GM12878 (cell line): Measurements from ENCODE around the gene SECISBP2. TPM values are rescaled to one million over a fixed set of nuclear protein-coding genes. Genes with fewer than 3 reads are reported as not detected.

Experiments used
- ATAC-seq: fragments of 200-7000 bp; cut with Tn5 transposase; 3 replicates; pipeline ENCODE4 v1.9.1; 2020; ENCODE audit warnings: mild to moderate bottlenecking, moderate library complexity
- BruUV-seq: library from RNA; stranded (reverse); fragments of 400-500 nt; replicated peaks from 2 replicates; lab custom pipeline; 2021; lab: Mats Ljungman, UMichigan
- CTCF ChIA-PET: fragments of 300-600 bp; sonication (Branson Sonifier 250); formaldehyde crosslinking; extraction: SDS; loops from one replicate; lab custom pipeline; 2021; ENCODE audit warnings: inconsistent platforms; lab: Yijun Ruan, JAX
- POLR2A ChIA-PET: fragments of 350-600 bp; formaldehyde crosslinking; extraction: SDS; loops from one replicate; lab custom pipeline; 2021; ENCODE audit warnings: inconsistent platforms; lab: Charles Lee
- RAD21 ChIA-PET: fragments of 300-600 bp; sonication (Branson Sonifier 250); formaldehyde crosslinking; loops from one replicate; lab custom pipeline; 2023; ENCODE audit warnings: antibody characterized with exemption; ENCODE audit not compliant: unreplicated experiment; lab: Charles Lee
- SMC1A ChIA-PET: fragments of 300-600 bp; sonication (Branson Sonifier 250); formaldehyde crosslinking; loops from one replicate; lab custom pipeline; 2023; ENCODE audit not compliant: unreplicated experiment, uncharacterized antibody; lab: Charles Lee
- DNase-seq: peaks from one replicate; pipeline ENCODE4 v3.0.0-alpha.2; 2011; ENCODE audit warnings: low read depth, low spot score
- FAIRE-seq: peaks from 3 replicates; lab custom pipeline; 2011; peaks lifted over from hg19 to GRCh38; lab: Jason Lieb, UNC
- H2AFZ ChIP-seq: 2 replicates; pipeline ENCODE4 v1.6.0; 2011; ENCODE audit warnings: low read depth, low read length, control low read depth; ENCODE audit not compliant: control insufficient read depth
- H3K27ac ChIP-seq: 2 replicates; pipeline ENCODE4 v1.5.1; 2011; ENCODE audit warnings: control low read depth; ENCODE audit not compliant: control insufficient read depth, insufficient read depth
- H3K27me3 ChIP-seq, 2 experiments: replicated peaks in 1 of 2; 2 replicates each; pipeline versions ENCODE4 v1.6.0 to v1.6.1; 2011; ENCODE audit warnings: low read length in 1 of 2; ENCODE audit not compliant: control insufficient read depth in 2 of 2, insufficient read depth in 2 of 2
- H3K36me3 ChIP-seq, 2 experiments: 2 replicates each; pipeline ENCODE4 v1.5.1; 2011; ENCODE audit warnings: low read length in 1 of 2; ENCODE audit not compliant: control insufficient read depth in 2 of 2, insufficient read depth in 2 of 2
- H3K4me1 ChIP-seq: 2 replicates; pipeline ENCODE4 v1.6.1; 2011; ENCODE audit warnings: mild to moderate bottlenecking, low read length, moderate library complexity, mixed read lengths; ENCODE audit not compliant: control insufficient read depth, insufficient read depth
- H3K4me2 ChIP-seq: 2 replicates; pipeline ENCODE4 v1.6.0; 2011; ENCODE audit warnings: control low read depth; ENCODE audit not compliant: control insufficient read depth, insufficient read depth
- H3K4me3 ChIP-seq: fragments of 200-600 bp; sonication (generic); 2 replicates; pipeline ENCODE4 v1.5.1; 2016
- H3K79me2 ChIP-seq: 2 replicates; pipeline ENCODE4 v1.6.0; 2011; ENCODE audit warnings: low read length; ENCODE audit not compliant: control insufficient read depth, insufficient read depth
- H3K9ac ChIP-seq: 2 replicates; pipeline ENCODE4 v1.8.0; 2011; ENCODE audit warnings: low read length, control low read depth, mixed read lengths; ENCODE audit not compliant: control insufficient read depth, insufficient read depth
- H3K9me3 ChIP-seq: replicated peaks from 3 replicates; pipeline ENCODE4 v1.5.1; 2011; ENCODE audit warnings: mild to moderate bottlenecking, low read length; ENCODE audit not compliant: control insufficient read depth, insufficient read depth
- H4K20me1 ChIP-seq: 2 replicates; pipeline ENCODE4 v1.6.0; 2011; ENCODE audit not compliant: control insufficient read depth, insufficient read depth
- BHLHE40 ChIP-seq, 2 experiments: fragments of 450-650 bp in 1 of 2; IDR thresholded peaks; 2 replicates each; pipeline ENCODE4 v1.6.1; 2011 to 2017; ENCODE audit warnings: low read depth in 2 of 2, borderline replicate concordance in 1 of 2, improper control_type of control experiment in 1 of 2, low read length in 1 of 2, mild to moderate bottlenecking in 1 of 2
- GABPA ChIP-seq: IDR thresholded peaks from 2 replicates; pipeline ENCODE4 v1.6.1; 2014; ENCODE audit warnings: antibody characterized with exemption, low read depth, mild to moderate bottlenecking, inconsistent platforms
- IRF4 ChIP-seq: IDR thresholded peaks from 2 replicates; pipeline ENCODE4 v1.6.1; 2011; ENCODE audit warnings: low read depth, low read length
- NR2F1 ChIP-seq: fragments of 450-650 bp; conservative IDR thresholded peaks from 2 replicates; pipeline ENCODE4 v1.6.1; 2017; ENCODE audit warnings: mild to moderate bottlenecking
- RAD51 ChIP-seq: fragments of 450-650 bp; IDR thresholded peaks from 2 replicates; pipeline ENCODE4 v1.6.1; 2016; ENCODE audit warnings: moderate library complexity, mild to moderate bottlenecking, inconsistent platforms
- RFX5 ChIP-seq: IDR thresholded peaks from 2 replicates; pipeline ENCODE4 v1.6.1; 2011; ENCODE audit warnings: low read depth, low read length, improper control_type of control experiment
- SREBF2 ChIP-seq: IDR thresholded peaks from 2 replicates; pipeline ENCODE4 v1.6.1; 2012; ENCODE audit warnings: mild to moderate bottlenecking, low read length
- WRNIP1 ChIP-seq: IDR thresholded peaks from 2 replicates; pipeline ENCODE4 v1.6.1; 2011; ENCODE audit warnings: low read depth, low read length, improper control_type of control experiment, borderline replicate concordance
- ZNF24 ChIP-seq: fragments of 450-650 bp; IDR thresholded peaks from 2 replicates; pipeline ENCODE4 v1.6.1; 2017; ENCODE audit warnings: antibody characterized with exemption, mild to moderate bottlenecking
- WGBS: methylation state at CpG from one replicate; pipeline ENCODE4 v1.1.6; 2016; ENCODE audit warnings: low lambda C conversion rate; ENCODE audit not compliant: insufficient replicate concordance, insufficient coverage; ENCODE audit errors: missing lambda C conversion rate; 5-methylcytosine and 5-hydroxymethylcytosine counted together
- in situ Hi-C: fragments of 300-500 bp; cut with MboI; formaldehyde crosslinking; loops from 9 replicates; pipeline ENCODE4 v1.14.3; 2018; ENCODE audit warnings: mixed read lengths
- intact Hi-C: fragments of 100-400 bp; cut with micrococcal nuclease; formaldehyde crosslinking; loops from one replicate; pipeline ENCODE4 v1.14.2; 2022; ENCODE audit not compliant: unreplicated experiment
- polyA plus RNA-seq, 11 experiments: library from polyadenylated mRNA; depleted of rRNA in 4 of 11; unstranded in 6 of 11; stranded (reverse) in 5 of 11; fragments of >200 nt; fragmentation: Nextera tagmentation in 4 of 11; fragmentation: Illumina TruSeq in 1 of 11; extraction: Ambion mirVana in 4 of 11; extraction: Trizol in 1 of 11; gene quantifications; 1 replicate in 1 of 11; 2 replicates in 10 of 11; pipeline versions ENCODE4 v1.2.1 to v1.2.3, GENCODE V29; 2011 to 2016; ENCODE audit warnings: inconsistent platforms in 2 of 11, missing spikeins in 2 of 11, low read depth in 1 of 11
- total RNA-seq, 4 experiments: library from RNA; depleted of rRNA in 3 of 4; stranded (reverse); fragments of >200 nt in 3 of 4; fragmentation: Illumina TruSeq in 1 of 4; extraction: Trizol in 1 of 4; gene quantifications; 2 replicates each; pipeline versions ENCODE4 v1.2.1 to v1.2.3, GENCODE V29; 2013 to 2021
- TF ChIP-seq, protein P1 (sequence below), 3 experiments: IDR thresholded peaks in 2 of 3; conservative IDR thresholded peaks in 1 of 3; 2 replicates each; pipeline ENCODE4 v1.5.1; 2011; ENCODE audit warnings: low read depth in 3 of 3, low read length in 3 of 3, mild to moderate bottlenecking in 3 of 3, control low read depth in 2 of 3, moderate library complexity in 2 of 3, inconsistent platforms in 1 of 3, mixed read lengths in 1 of 3; ENCODE audit not compliant: control insufficient read depth in 2 of 3, insufficient read depth in 1 of 3; ENCODE audit errors: extremely low read depth in 1 of 3
- TF ChIP-seq, protein P2 (sequence below): fragments of 450-650 bp; formaldehyde crosslinking; IDR thresholded peaks from 2 replicates; pipeline ENCODE4 v1.5.0; 2022; ENCODE audit warnings: mild to moderate bottlenecking, missing genetic modification characterization

SECISBP2 gene
- total and polyA plus RNA-seq, 10 of the 15 experiments (the other 5 are each of a cell fraction or from before 2014, with no cell fraction given), result 4.6 to 50.5 (median 31.9) TPM

DNA sequence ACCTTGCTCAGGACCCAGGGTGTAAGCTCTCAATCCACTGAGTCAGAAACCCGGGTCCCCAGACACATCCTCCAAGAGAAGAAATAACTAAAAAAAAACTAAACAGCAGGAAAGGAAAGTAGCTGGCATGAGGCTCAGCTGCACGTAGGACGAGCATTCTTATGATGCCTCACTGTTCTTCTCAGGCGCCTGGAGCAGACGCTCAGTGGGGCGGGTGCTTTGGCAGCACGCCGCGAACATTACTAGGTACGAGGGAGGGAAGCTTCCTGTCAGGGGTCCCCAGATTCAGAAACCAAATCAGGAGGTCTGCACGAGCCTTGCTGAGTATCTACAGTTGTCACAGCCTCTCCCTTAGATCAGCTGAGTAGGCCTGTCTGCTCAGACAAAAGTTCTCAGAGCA is 85.8 kb downstream of the SECISBP2 start:
- H3K36me3 ChIP-seq, result peaks cover 22 to 30% of the 10 kb centered on the region in 2 experiments
- ATAC-seq, result no peak
- no peak overlapping the region for H3K4me3 ChIP-seq
- no peak for DNase-seq
- no TSS peak for BruUV-seq
- ChIA-PET RAD21 (interaction anchor here (0.8 to 1.1 kb wide), 2 partner anchors 25 to 144 kb away, joined by 3 read pairs; no protein-coding TSS in a partner anchor), SMC1A (interaction anchor here (0.9 to 4.1 kb wide), 3 partner anchors 14 to 82 kb away, joined by 3 to 25 read pairs (median 3); no protein-coding TSS in a partner anchor), POLR2A (interaction anchor here (1.0 kb wide), 1 partner anchor 63 kb away, joined by 3 read pairs; no protein-coding TSS in a partner anchor), CTCF (interaction anchor here (1.1 kb wide), 1 partner anchor 147 kb away, joined by 3 read pairs; no protein-coding TSS in a partner anchor)
- H3K4me1 ChIP-seq, result peaks cover 74% of the 10 kb centered on the region
- no peaks in the 10 kb centered on the region for H3K27me3 ChIP-seq
- intact Hi-C loops, result no loop called here
- FAIRE-seq, result no peak
- no peak overlapping the region for H2AFZ ChIP-seq
- H3K9ac ChIP-seq, result no peak overlapping the region
- H3K4me2 ChIP-seq, result no peak overlapping the region
- TF ChIP-seq ZNF24, result no peak
- TF ChIP-seq WRNIP1, result no peak
- TF ChIP-seq, protein P1, sequence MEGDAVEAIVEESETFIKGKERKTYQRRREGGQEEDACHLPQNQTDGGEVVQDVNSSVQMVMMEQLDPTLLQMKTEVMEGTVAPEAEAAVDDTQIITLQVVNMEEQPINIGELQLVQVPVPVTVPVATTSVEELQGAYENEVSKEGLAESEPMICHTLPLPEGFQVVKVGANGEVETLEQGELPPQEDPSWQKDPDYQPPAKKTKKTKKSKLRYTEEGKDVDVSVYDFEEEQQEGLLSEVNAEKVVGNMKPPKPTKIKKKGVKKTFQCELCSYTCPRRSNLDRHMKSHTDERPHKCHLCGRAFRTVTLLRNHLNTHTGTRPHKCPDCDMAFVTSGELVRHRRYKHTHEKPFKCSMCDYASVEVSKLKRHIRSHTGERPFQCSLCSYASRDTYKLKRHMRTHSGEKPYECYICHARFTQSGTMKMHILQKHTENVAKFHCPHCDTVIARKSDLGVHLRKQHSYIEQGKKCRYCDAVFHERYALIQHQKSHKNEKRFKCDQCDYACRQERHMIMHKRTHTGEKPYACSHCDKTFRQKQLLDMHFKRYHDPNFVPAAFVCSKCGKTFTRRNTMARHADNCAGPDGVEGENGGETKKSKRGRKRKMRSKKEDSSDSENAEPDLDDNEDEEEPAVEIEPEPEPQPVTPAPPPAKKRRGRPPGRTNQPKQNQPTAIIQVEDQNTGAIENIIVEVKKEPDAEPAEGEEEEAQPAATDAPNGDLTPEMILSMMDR (IDR thresholded peaks at IDR 0.05 in 2 of 3, conservative IDR thresholded peaks at IDR 0.05 in 1 of 3; ENCODE audit: control insufficient read depth in 2 of 3, extremely low read depth in 1 of 3, insufficient read depth in 1 of 3, low read depth in 3 of 3, low read length in 3 of 3), result no peak
- TF ChIP-seq, protein P2, sequence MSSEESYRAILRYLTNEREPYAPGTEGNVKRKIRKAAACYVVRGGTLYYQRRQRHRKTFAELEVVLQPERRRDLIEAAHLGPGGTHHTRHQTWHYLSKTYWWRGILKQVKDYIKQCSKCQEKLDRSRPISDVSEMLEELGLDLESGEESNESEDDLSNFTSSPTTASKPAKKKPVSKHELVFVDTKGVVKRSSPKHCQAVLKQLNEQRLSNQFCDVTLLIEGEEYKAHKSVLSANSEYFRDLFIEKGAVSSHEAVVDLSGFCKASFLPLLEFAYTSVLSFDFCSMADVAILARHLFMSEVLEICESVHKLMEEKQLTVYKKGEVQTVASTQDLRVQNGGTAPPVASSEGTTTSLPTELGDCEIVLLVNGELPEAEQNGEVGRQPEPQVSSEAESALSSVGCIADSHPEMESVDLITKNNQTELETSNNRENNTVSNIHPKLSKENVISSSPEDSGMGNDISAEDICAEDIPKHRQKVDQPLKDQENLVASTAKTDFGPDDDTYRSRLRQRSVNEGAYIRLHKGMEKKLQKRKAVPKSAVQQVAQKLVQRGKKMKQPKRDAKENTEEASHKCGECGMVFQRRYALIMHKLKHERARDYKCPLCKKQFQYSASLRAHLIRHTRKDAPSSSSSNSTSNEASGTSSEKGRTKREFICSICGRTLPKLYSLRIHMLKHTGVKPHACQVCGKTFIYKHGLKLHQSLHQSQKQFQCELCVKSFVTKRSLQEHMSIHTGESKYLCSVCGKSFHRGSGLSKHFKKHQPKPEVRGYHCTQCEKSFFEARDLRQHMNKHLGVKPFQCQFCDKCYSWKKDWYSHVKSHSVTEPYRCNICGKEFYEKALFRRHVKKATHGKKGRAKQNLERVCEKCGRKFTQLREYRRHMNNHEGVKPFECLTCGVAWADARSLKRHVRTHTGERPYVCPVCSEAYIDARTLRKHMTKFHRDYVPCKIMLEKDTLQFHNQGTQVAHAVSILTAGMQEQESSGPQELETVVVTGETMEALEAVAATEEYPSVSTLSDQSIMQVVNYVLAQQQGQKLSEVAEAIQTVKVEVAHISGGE (CRISPR knock-in tag), result no peak
- no peak for TF ChIP-seq SREBF2
- TF ChIP-seq NR2F1, result no peak
- TF ChIP-seq GABPA, result no peak
- TF ChIP-seq IRF4, result no peak
- TF ChIP-seq RAD51, result no peak
- TF ChIP-seq BHLHE40 (IDR thresholded peaks at IDR 0.05; ENCODE audit: borderline replicate concordance in 1 of 2, low read depth in 2 of 2, low read length in 1 of 2), result no peak
- TF ChIP-seq RFX5, result no peak
- TF ChIP-seq, all 136 proteins: peak for 0
- H4K20me1 ChIP-seq, result no peaks in the 10 kb centered on the region
- peaks cover 3% of the 10 kb centered on the region; the same call in 1 of the 3 replicates for H3K9me3 ChIP-seq
- in situ Hi-C loops, result no loop called here
- 24% methylated on average over 11 of the region's 11 CpGs for WGBS
- peak overlapping the region; percentile 14; the same call in 1 of the 2 replicates for H3K27ac ChIP-seq
- H3K79me2 ChIP-seq, result peaks cover 44% of the 10 kb centered on the region
